Stimulated activated CD8-positive, alpha-beta memory T cell treated with anti-CD3 and anti-CD28 coated beads, Interleukin-12 subunit alpha, Interleukin-12 subunit beta, amount 100 ng/mL, for 24 hours (primary cell): ENCODE measurements around the gene THBS1.

Source experiments
- DNase-seq: peaks from one replicate; pipeline ENCODE4 v3.0.0-alpha.2; 2020; ENCODE audit errors: extremely low read depth

THBS1 gene

GRCh38 chr15:39573844-39574243 lies 7.0 kb upstream of the THBS1 start:
- DNase-seq = no peak

- DNase-seq = no peak
Observed at GRCh38 chr15:39574427-39574826, 6.5 kb upstream of the THBS1 start.

- no peak for DNase-seq
Observed at GRCh38 chr15:39575180-39575579, 5.7 kb upstream of the THBS1 start.

- no peak for DNase-seq
Observed at GRCh38 chr15:39578851-39579486, 1.9 kb upstream of the THBS1 start.

- no peak for DNase-seq
Observed at GRCh38 chr15:39579487-39580116, 1.3 kb upstream of the THBS1 start.

- DNase-seq = peak; percentile 66
Observed at GRCh38 chr15:39580117-39580484, 778 bp upstream of the THBS1 start.

- no peak for DNase-seq
Observed at GRCh38 chr15:39581242-39581792, 438 bp downstream of the THBS1 start.

GRCh38 chr15:39581793-39582285 lies 960 bp downstream of the THBS1 start:
- DNase-seq = no peak

GRCh38 chr15:39582286-39582976 lies 1.6 kb downstream of the THBS1 start:
- DNase-seq = no peak

GRCh38 chr15:39582977-39583595 lies 2.2 kb downstream of the THBS1 start:
- DNase-seq = no peak

GRCh38 chr15:39583596-39584265 lies 2.9 kb downstream of the THBS1 start:
- DNase-seq = no peak

- no peak for DNase-seq
Observed at GRCh38 chr15:39584266-39584659, 3.4 kb downstream of the THBS1 start.

GRCh38 chr15:39584662-39585388 lies 3.9 kb downstream of the THBS1 start:
- no peak for DNase-seq

- no peak for DNase-seq
Observed at GRCh38 chr15:39585389-39585841, 4.5 kb downstream of the THBS1 start.

- DNase-seq = no peak
Observed at GRCh38 chr15:39585871-39586301, 5.0 kb downstream of the THBS1 start.

GRCh38 chr15:39586387-39587095 lies 5.7 kb downstream of the THBS1 start:
- DNase-seq = no peak

- no peak for DNase-seq
Observed at GRCh38 chr15:39587096-39587721, 6.3 kb downstream of the THBS1 start.

- DNase-seq = no peak
Observed at GRCh38 chr15:39587731-39588530, 7.1 kb downstream of the THBS1 start.
